ENCODE data around the gene LYRM9.
"Not testable (repeated sequence)": the region's sequence is repeated elsewhere in the genome, so short reads cannot be mapped to it uniquely, and the experiment has no call there.

The LYRM9 gene

DNA sequence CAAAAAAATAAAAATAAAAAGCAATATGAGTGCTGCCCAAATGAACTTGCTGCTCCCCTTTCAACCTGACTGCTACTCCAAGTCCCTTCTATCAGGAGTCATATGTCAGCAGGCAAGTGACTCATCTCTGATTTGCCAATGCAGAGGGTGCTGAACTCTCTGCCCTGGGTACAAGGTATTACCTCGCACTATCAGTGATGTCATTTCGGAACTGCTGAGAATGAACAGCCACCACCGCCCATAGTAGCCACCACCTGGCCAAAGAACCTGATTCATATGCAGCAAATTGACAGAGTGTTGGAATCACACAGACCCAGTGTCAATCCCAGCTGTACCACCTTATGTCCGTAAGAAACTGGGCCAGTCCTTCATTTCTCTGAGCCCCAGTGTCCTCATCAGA, 31.2 kb downstream of the LYRM9 start:
- H3K9ac ChIP-seq (ENCODE audit: low read length), result no peak overlapping the region
- H3K4me1 ChIP-seq (ENCODE audit: control insufficient read depth, insufficient read depth, low read length), result no peaks in the 10 kb centered on the region
- H3K4me3 ChIP-seq (ENCODE audit: low read length), result no peak overlapping the region
- no peaks in the 10 kb centered on the region for H3K36me3 ChIP-seq (ENCODE audit: control insufficient read depth, insufficient read depth, low read length)
- H3K27me3 ChIP-seq (ENCODE audit: control insufficient read depth, insufficient read depth, low read length), result no peaks in the 10 kb centered on the region
- H3K27ac ChIP-seq (ENCODE audit: low read depth, low read length), result no peak overlapping the region

DNA sequence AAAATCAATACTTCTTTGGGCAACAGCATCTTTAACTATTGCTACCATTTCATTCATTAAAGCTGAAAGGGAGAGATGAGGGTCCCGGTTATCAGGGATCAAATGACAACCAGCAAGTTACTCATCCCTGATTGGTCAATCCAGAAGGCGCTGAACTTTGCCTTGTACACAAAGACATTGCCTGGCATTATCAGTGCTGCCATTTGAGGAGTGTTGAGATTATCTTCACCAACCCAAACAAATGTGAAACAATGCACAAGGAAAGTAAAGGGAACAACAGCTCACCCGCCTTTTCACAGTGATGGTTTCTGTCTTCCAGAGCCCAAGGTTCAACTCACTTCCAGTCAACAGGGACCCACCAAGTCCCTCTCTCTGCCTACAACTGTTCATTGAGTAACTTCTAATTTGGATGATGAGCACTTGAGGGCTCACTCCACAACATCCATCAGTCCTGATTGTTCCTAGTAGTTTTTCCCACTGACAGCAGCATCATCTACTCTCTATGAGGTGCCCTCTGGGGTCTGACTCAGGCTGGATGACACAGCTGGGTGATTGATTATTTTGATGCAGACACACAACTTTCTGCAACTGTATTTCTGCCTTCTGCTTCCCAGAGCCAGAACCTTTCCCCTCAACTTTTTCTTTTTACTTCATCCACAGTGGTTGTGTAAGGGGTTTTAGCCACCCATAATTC, 32.0 kb downstream of the LYRM9 start:
- Histone ChIP-seq H3K36me3 (ENCODE audit: control insufficient read depth, insufficient read depth, low read length) (no peaks in the 10 kb centered on the region), H3K27me3 (ENCODE audit: control insufficient read depth, insufficient read depth, low read length) (no peaks in the 10 kb centered on the region), H3K27ac (ENCODE audit: low read depth, low read length) (no peak overlapping the region), H3K9ac (ENCODE audit: low read length) (no peak overlapping the region), H3K4me1 (ENCODE audit: control insufficient read depth, insufficient read depth, low read length) (no peaks in the 10 kb centered on the region), H3K4me3 (ENCODE audit: low read length) (no peak overlapping the region)

DNA sequence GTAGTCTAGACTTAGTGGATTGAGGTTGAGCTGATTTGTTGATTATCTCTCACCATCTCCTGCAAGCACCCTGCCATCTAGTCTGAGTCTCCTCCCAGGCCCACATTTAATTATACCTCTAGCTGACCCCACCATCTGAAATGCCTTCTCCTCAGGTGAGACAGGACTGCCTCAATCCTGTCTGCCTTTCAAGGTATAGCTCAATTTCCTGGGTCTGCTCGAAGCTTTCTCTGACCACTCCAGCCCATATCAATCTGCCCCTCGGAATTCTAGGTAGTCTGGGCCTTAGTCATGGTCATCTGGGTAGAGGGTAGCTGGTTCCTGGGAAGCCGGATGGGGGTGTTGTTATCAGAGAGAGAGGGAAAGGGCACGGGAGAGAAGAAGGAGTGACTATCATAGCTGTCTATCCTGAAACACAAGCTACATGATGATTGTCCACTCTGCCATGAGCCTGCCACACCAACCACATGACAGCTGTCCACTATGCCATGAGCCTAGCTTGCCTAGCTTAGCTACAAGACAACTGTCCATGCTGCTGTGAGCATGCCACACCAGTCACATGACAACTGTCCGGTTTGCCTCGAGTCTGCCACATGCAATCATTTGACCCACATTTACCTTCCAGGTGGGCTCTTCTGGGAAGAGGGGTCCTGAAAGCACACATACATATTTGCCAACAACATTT, 34.4 kb downstream of the LYRM9 start:
- no peaks in the 10 kb centered on the region for H3K36me3 ChIP-seq (ENCODE audit: control insufficient read depth, insufficient read depth, low read length)
- H3K4me1 ChIP-seq (ENCODE audit: control insufficient read depth, insufficient read depth, low read length), result no peaks in the 10 kb centered on the region
- no peak overlapping the region for H3K27ac ChIP-seq (ENCODE audit: low read depth, low read length)
- H3K9ac ChIP-seq (ENCODE audit: low read length), result no peak overlapping the region
- no peaks in the 10 kb centered on the region for H3K27me3 ChIP-seq (ENCODE audit: control insufficient read depth, insufficient read depth, low read length)
- no peak overlapping the region for H3K4me3 ChIP-seq (ENCODE audit: low read length)

DNA sequence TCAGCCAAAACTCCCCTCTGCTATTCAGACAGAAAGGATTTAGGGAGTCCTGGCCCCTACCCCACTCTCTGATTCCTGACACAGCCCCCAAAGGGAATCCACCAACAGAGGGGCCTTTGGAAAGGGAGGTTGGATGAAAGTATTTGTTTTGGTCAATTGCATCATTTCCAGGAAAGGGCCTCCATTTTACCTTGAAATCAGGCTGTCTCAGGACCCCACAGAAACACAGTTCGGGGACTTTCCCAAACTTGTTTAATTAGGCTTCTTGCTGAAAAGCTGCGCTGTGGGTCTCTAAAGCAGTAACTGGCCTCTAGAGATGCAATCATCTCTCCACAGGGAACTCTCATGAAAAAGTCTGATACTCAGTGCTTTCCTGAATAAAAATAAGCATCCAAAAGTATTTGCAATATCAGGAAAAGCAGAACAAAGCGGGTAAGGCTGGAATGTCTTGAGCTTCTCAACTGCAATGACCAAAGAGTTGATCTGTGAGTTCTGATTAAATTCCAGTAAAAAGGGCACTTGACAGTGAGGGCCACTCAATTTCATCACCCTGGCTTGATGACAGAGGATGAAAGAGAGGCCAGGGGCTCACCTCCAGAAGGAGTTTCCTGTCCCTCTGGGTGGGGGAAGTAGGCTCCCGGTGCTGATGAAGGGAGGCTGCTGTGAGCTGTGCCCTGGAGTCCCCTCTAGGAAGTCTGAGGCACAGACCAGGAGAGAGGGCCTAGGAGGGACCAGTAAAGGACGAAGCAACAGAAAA, 36.3 kb downstream of the LYRM9 start:
- H3K4me3 ChIP-seq (ENCODE audit: low read length), result no peak overlapping the region
- no peaks in the 10 kb centered on the region for H3K27me3 ChIP-seq (ENCODE audit: control insufficient read depth, insufficient read depth, low read length)

DNA sequence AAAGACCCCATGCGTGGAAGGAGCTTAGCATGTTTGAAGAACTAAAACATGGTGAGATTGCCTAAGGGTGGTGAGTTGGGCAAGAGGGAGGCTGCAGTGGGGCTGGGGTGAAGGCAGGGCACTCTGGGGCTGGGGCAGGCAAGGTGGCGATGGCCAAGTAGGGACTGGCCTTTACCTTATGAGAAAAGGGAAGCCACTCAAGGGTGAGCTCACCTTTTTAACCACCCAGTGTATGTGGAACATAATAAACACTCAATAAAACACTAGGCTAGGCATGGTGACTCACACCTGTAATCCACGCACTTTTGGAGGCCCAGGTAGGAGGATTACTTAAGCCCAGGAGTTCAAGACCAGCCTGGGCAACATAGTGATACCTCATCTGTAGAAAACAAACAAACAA, 37.7 kb downstream of the LYRM9 start:
- Histone ChIP-seq H3K4me1 (ENCODE audit: control insufficient read depth, insufficient read depth, low read length) (no peaks in the 10 kb centered on the region), H3K36me3 (ENCODE audit: control insufficient read depth, insufficient read depth, low read length) (no peaks in the 10 kb centered on the region), H3K9ac (ENCODE audit: low read length) (no peak overlapping the region), H3K27ac (ENCODE audit: low read depth, low read length) (no peak overlapping the region), H3K4me3 (ENCODE audit: low read length) (no peak overlapping the region), H3K27me3 (ENCODE audit: control insufficient read depth, insufficient read depth, low read length) (no peaks in the 10 kb centered on the region)

More for the DNA sequence above, 36.3 kb downstream of the LYRM9 start:
- H3K36me3 ChIP-seq (ENCODE audit: control insufficient read depth, insufficient read depth, low read length), result no peaks in the 10 kb centered on the region
- H3K4me1 ChIP-seq (ENCODE audit: control insufficient read depth, insufficient read depth, low read length), result no peaks in the 10 kb centered on the region
- no peak overlapping the region for H3K27ac ChIP-seq (ENCODE audit: low read depth, low read length)
- H3K9ac ChIP-seq (ENCODE audit: low read length), result no peak overlapping the region

DNA sequence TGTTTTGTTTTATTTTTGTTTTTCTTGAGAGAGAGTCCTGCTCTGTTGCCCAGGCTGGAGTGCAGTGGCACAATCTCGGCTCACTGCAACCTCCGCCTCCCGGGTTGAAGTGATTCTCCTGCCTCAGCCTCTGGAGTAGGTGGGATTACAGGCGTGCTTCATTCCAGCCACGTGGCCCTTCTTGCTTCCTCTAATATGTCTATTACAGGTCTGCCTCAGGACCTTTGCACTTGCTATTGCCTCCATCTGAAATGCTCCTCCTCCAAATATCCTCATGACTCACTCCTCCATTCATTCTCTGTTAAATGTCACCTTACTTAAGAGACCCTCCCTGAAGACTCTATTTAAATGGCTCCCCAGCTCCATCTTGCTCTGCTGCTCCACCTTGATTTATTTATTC, 39.0 kb downstream of the LYRM9 start:
- Histone ChIP-seq H3K9ac (ENCODE audit: low read length) (no peak overlapping the region), H3K4me3 (ENCODE audit: low read length) (no peak overlapping the region), H3K27ac (ENCODE audit: low read depth, low read length) (no peak overlapping the region), H3K36me3 (ENCODE audit: control insufficient read depth, insufficient read depth, low read length) (no peaks in the 10 kb centered on the region), H3K4me1 (ENCODE audit: control insufficient read depth, insufficient read depth, low read length) (no peaks in the 10 kb centered on the region), H3K27me3 (ENCODE audit: control insufficient read depth, insufficient read depth, low read length) (no peaks in the 10 kb centered on the region)

DNA sequence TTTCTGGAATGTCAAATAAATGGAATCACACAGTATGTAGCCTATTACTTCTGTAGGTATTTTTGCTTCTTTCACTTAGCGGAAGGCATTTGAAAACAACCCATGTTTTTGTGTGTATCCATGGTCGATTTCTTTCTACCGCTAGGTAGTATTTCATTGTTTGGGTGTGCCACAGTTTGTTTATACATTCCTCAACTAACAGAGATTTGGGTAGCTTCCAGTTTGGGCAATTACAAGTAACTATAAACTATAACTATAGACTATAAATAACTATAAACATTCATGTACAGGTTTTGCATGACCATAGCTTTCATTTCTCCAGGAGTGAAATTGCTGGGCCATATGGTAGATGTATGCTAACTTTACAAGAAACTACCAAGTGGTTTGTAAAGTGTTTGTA, 40.1 kb downstream of the LYRM9 start:
- Histone ChIP-seq H3K36me3 (ENCODE audit: control insufficient read depth, insufficient read depth, low read length) (no peaks in the 10 kb centered on the region), H3K4me1 (ENCODE audit: control insufficient read depth, insufficient read depth, low read length) (no peaks in the 10 kb centered on the region), H3K27me3 (ENCODE audit: control insufficient read depth, insufficient read depth, low read length) (no peaks in the 10 kb centered on the region), H3K9ac (ENCODE audit: low read length) (no peak overlapping the region), H3K27ac (ENCODE audit: low read depth, low read length) (no peak overlapping the region), H3K4me3 (ENCODE audit: low read length) (no peak overlapping the region)

DNA sequence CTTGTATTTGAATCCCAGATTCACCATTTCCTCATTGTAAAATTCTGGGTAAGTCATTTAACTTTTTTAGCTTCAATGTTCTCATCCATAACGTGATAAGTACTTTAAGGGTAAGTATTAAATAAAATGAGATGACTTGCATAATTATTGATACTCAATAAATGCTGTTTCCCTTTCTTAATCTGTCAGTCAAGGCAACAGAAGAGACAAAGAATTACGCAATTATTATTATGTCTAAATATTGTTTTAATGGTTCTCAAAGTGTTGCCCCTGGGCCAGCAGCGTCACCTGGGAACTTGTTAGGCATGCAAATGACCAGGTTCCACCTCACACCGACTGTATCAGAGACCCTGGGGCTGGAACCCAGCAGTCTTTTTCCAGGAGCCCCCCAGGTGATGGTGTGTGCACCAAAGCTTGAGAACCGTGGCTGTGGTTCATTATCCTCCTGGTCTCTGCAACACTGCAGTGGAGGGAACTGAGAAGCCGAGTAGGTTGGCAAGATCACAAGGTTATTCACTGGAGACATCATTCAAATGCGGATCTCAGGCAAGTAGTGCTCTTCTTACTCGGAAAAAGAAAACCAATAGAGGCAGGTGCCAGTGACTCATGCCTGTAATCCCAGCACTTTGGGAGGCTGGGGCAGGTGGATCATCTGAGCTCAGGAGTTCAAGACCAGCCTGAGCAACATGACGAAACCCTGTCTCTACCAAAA, 43.5 kb downstream of the LYRM9 start:
- Histone ChIP-seq H3K9ac (ENCODE audit: low read length) (no peak overlapping the region), H3K4me3 (ENCODE audit: low read length) (no peak overlapping the region), H3K36me3 (ENCODE audit: control insufficient read depth, insufficient read depth, low read length) (no peaks in the 10 kb centered on the region), H3K4me1 (ENCODE audit: control insufficient read depth, insufficient read depth, low read length) (no peaks in the 10 kb centered on the region), H3K27me3 (ENCODE audit: control insufficient read depth, insufficient read depth, low read length) (no peaks in the 10 kb centered on the region), H3K27ac (ENCODE audit: low read depth, low read length) (no peak overlapping the region)

DNA sequence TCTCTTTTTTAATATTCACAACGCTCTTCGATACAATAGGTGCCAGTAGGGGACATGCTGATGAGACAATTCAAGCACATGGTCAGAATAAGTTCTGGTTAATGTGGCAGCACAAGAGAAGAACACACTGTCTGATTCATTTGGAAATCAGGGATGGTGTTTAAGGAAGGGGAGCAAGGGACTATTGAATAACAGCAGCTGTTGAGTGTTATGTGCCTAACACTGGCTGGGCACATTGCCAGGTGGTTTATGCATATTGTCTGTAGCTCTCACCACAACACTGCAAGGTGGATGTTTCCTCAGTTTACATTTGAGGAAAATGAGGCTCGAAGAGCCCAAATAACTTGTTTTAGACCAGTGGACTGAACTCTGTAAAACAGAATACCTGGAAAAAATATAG, 44.2 kb downstream of the LYRM9 start:
- H3K27ac ChIP-seq (ENCODE audit: low read depth, low read length), result no peak overlapping the region

DNA sequence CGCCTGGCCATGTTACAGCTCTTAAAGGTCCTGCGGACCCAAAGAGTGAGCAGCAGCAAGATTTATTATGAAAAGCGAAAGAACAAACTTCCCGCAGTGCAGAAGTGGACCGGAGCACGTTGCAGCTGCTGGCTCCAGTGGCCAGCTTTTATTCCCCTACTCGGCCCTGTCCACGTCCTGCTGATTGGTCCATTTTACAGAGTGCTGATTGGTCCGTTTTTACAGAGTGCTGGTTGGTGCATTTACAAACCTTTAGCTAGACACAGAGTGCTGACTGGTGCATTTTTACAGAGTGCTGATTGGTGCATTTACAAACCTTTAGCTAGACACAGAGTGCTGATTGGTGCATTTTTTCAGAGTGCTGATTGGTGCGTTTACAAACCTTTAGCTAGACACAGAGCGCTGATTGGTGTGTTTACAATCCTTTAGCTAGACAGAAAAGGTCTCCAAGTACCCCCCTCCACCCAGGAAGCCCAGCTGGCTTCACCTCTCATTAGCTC, 46.3 kb downstream of the LYRM9 start:
- not testable (repeated sequence) for H3K9ac ChIP-seq (ENCODE audit: low read length); H3K36me3 ChIP-seq (ENCODE audit: control insufficient read depth, insufficient read depth, low read length); H3K27me3 ChIP-seq (ENCODE audit: control insufficient read depth, insufficient read depth, low read length); H3K4me1 ChIP-seq (ENCODE audit: control insufficient read depth, insufficient read depth, low read length); H3K4me3 ChIP-seq (ENCODE audit: low read length); H3K27ac ChIP-seq (ENCODE audit: low read depth, low read length)

More for the DNA sequence above, 44.2 kb downstream of the LYRM9 start:
- Histone ChIP-seq H3K27me3 (ENCODE audit: control insufficient read depth, insufficient read depth, low read length) (no peaks in the 10 kb centered on the region), H3K9ac (ENCODE audit: low read length) (no peak overlapping the region), H3K4me1 (ENCODE audit: control insufficient read depth, insufficient read depth, low read length) (no peaks in the 10 kb centered on the region), H3K4me3 (ENCODE audit: low read length) (no peak overlapping the region), H3K36me3 (ENCODE audit: control insufficient read depth, insufficient read depth, low read length) (no peaks in the 10 kb centered on the region)

DNA sequence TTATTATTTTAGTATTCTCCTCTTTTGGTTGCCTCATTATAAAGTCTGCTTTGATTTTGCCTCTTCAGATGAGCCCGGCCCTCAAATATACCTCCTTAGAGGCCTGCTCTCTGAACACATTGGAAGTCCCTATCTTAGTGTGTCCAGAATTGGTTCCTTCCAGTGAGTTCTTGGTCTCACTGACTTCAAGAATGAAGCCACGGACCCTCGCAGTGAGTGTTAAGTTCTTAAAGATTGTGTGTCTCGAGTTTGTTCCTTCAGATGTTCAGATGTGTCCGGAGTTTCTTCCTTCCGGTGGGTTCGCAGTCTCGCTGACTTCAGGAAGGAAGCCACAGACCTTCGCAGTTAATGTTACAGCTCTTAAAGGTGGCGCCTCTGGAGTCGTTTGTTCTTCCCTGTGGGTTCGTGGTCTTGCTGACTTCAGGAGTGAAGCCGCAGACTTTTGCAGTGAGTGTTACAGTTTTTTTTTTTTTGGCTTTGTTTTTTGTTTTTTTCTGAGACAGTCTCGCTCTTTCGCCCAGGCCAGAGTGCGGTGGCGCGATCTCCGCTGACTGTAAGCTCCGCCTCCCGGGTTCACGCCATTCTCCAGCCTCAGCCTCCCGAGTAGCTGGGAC, 47.0 kb downstream of the LYRM9 start:
- Histone ChIP-seq H3K9ac (ENCODE audit: low read length) (no peak overlapping the region), H3K4me3 (ENCODE audit: low read length) (no peak overlapping the region), H3K27ac (ENCODE audit: low read depth, low read length) (no peak overlapping the region), H3K36me3 (ENCODE audit: control insufficient read depth, insufficient read depth, low read length) (no peaks in the 10 kb centered on the region), H3K4me1 (ENCODE audit: control insufficient read depth, insufficient read depth, low read length) (no peaks in the 10 kb centered on the region), H3K27me3 (ENCODE audit: control insufficient read depth, insufficient read depth, low read length) (no peaks in the 10 kb centered on the region)

Data from rectal smooth muscle tissue (tissue), 1 donor.